Left cardiac atrium (tissue), 4 donors: ENCODE data around the gene THRAP3. TPM values are rescaled to one million over a fixed set of nuclear protein-coding genes. Genes with fewer than 3 reads are reported as not detected.
"Not testable (repeated sequence)": the region's sequence is repeated elsewhere in the genome, so short reads cannot be mapped to it uniquely, and the experiment has no call there.

Experiments used
- ATAC-seq, 2 donors: fragments of 200-7000 bp; cut with Tn5 transposase; one replicate each; pipeline ENCODE4 v1.9.1; 2020; ENCODE audit warnings: mild to moderate bottlenecking in 2 of 2, moderate library complexity in 2 of 2
- DNase-seq: peaks from one replicate; pipeline ENCODE4 v3.0.0-alpha.2; 2020
- intact Hi-C, 2 donors: fragments of 100-400 bp; cut with DNase I; formaldehyde crosslinking; loops; one replicate each; pipeline versions ENCODE4 v1.14.1 to v1.15.1; 2022 to 2023
- total RNA-seq, 2 donors: library from RNA; stranded (reverse); fragmentation: NEBNext Ultra II Directional; extraction: Animal tissue kit (Norgen Biotek cat#: 25700); gene quantifications; one replicate each; pipeline ENCODE4 v1.2.1, GENCODE V29; 2021
- donor health status: DM: no; HTN: yes; CAD: no.
- donor health status: DM: no; HTN: yes; CAD: no; lungs with severe emphysema.
- donor health status: DM: yes; HTN: yes; CAD: no.
- donor health status: Dilated cardiomyopathy.

The THRAP3 gene
- total RNA-seq, 2 donors from 2014 or later, result 55.9 to 77.0 TPM

DNA sequence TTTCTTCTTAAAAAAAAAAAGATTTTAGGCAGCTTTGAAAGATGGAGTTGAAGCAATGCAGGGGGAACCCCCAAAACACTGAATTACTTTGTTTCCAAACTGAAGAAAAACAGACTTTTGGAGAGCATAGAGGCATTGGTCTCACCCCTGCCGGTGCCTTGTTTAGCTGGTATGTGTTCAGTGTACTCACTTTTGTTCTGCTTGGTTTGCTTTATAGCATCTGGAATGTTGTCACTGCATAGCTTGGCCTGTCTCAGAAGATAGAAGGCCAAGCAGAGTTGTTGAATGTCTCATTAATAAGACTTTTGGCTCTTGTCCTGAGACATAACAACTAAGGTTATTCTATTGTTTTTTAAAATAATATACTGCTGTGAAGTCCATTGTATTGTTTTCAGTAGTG lies 6.9 kb downstream of the THRAP3 start:
- ATAC-seq, result no peak
- DNase-seq, result no peak
- intact Hi-C loops, result no loop called here

DNA sequence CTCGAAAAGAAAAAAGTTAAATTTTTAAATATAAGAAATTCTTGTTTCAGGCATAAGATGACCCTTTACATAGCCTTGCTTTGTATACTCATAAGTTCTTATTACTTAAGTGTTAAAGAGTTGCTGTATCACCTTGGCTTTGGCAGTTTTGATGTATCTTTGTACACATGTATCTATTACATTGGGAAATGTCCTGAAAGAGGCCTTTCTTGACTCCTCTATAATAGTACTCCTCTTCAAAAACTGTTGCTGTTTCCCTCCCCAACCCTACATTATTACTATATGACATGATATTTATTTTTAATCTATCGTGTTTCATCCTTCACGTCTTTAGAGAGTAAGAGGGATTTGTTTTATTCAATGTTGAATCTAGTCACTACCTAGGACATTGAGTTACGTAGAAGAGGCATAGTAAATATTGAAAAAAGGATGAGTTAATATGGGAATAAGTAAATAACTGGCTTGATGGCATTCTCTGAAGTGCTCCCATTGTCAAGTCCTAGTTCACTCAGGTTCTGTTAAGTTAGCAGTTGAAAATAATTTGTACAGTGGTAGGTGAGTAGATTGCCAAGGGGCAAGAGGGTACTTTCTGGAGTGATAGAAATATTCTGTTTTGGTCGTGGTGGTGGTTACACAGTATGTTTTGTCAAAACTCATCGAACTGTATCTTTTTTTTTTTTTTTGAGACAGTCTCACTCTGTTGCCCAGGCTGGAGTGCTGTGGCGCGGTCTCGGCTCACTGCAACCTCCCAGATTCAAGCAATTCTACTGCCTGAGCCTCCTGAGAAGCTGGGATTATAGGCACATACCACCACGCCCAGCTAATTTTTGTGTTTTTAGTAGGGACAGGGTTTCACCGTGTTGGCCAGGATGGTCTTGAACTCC lies 8.2 kb downstream of the THRAP3 start:
- intact Hi-C loops, result no loop called here
- no peak for DNase-seq
- no peak for ATAC-seq

DNA sequence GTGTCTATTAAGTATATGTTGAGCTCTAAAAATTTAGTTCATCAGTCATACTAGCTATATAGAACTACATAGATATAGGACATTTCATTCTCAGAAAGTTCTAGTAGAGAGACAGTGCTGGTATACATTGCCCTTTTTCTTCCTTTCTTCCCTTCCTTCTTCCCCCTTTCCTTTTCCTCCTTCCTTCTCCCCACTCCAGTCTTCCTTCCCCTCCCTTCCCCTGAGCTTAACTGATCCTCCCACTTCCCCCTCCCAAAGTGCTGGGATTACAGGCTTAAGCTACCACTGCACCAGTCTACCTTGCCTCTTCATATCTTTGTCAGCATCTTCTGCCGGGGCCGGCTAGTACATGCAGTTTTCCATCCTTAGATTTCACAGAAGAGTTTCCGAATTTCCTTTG lies 12.1 kb downstream of the THRAP3 start:
- ATAC-seq (no peak), DNase-seq (no peak)

DNA sequence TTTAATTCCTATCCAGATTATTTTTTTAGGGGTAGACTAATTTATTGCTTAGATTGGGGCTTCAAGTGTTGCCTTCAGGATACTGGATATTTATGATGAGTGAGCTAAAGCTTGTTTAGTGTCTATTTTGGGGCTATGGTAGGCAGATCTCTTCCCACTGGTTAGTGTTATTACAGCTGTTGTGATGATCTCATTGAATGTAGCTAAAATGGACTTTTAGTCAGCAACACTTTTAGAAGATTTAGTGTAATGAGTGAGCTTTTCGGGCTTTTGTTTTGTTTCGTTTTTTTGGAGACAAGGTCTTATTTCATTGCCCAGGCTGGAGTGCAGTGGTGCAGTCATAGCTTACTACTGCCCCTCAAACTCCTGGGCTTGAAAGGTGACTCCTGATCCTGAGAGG lies 14.2 kb downstream of the THRAP3 start:
- ATAC-seq (peak in 1 of 2 donors; percentile 27), DNase-seq (no peak)
- intact Hi-C loops, result no loop called here

More for the DNA sequence above, 12.1 kb downstream of the THRAP3 start:
- intact Hi-C loops, result no loop called here

DNA sequence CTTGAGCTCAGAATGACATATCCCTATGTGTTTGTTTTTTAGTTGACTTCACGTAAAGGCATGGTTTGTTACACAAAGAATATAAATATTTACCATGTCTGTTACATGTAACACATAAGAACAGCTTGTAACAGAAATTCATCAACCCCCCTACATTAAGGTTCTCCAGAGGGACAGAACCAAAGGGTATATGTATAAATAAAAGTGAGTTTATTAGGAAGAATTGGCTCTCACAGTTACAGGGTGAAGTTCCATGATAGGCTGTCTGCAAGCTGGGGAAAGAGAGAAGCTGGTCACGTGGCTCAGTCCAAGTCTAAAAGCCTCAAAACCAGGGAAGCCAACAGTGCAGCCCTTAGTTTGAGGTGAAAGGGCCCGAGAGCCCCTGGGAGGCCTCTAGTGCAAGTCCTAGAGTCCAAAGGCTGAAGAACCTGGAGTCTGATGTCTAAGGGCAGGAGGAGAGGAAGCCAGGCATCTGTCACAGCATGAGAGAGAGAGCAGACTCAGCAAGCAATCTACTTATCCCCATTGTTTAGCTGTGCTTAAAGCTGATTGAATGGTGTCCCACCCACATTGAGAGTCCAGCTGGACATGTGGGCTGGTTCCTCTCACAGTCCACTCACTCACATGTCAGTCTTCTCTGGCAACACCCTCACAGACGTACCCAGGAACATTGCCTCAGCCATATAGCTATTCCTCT lies 15.8 kb downstream of the THRAP3 start:
- intact Hi-C loops, result no loop called here
- ATAC-seq (peak; percentile 88 to 89), DNase-seq (no peak)

DNA sequence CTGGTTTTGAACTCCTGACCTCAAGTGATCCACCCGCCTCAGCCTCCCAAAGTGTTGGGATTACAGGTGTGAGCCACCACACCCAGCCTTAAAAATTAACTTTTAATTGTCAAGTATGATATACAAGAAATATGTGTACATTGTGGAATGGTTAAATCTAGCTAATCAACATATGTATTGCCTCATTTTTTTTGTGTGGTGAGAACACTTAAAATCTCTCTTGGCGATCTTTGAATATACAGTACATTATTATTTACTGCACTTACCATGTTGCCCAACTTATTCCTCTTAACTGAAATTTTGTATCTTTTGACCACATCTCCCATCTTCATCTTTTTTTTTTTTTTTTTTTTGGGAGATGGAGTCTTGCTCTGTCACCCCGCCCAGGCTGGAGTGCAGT lies 23.3 kb downstream of the THRAP3 start:
- ATAC-seq (no peak), DNase-seq (no peak)
- intact Hi-C loops, result no loop called here

DNA sequence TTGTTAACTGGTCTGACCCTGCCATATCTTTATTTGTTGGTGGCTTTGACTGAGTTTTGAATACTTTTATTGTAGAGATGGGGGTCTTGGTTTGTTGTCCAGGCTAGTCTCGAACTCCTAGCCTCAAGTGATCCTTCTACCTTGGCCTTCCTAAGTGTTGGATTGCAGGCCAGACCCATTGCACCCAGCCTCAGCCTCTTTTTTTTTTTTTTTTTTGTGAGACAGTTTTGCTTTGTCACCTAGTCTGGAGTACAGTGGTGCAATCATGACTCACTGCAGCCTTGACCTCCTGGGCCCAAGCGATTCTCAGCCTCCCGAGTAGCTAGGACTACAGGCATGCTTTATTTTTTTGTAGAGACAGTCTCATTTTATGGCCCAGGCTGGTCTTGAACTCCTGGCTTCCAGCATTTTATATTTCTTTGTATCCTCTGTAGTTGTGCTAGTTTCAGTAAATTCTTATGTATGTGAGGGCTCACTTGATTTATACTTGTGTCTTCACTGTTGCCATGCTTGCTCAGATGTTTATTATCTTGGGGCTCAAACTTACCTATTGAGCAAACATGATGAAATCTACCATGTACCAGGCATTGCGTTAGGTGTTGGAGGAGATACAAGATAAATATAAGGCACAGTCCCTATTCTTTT lies 24.1 kb downstream of the THRAP3 start:
- ATAC-seq (peak; percentile 66 to 92), DNase-seq (peak; percentile 58)
- intact Hi-C loops, result no loop called here

DNA sequence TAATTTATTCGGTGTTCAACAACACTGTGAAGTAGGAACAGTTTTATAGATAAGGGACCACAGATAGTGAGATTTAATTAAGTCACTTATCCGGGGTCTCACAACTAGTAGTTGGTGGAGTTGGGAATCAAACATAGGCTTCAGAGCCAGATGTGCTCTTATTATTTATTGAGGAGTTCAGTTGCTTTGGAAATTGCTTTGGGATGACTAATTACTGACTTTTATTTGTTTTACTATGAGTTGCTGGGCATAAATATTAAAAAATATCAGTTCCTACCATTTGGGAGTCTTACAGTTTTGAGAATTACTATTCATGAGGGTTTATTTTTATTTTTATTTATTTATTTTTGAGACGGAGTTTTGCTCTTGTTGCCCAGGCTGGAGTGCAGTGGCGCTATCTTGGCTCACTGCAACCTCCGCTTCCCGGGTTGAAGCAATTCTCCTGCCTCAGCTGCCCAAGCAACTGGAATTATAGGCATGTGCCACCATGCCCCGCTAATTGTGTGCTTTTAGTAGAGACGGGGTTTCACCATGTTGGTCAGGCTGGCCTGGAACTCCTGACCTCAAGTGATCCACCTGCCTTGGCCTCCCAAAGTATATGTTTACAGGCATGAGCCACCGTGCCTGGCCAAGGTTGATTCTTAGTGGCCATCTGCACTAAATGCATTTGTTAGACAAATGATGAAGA lies 27.7 kb downstream of the THRAP3 start:
- ATAC-seq (no peak), DNase-seq (no peak)
- intact Hi-C loops, result no loop called here

DNA sequence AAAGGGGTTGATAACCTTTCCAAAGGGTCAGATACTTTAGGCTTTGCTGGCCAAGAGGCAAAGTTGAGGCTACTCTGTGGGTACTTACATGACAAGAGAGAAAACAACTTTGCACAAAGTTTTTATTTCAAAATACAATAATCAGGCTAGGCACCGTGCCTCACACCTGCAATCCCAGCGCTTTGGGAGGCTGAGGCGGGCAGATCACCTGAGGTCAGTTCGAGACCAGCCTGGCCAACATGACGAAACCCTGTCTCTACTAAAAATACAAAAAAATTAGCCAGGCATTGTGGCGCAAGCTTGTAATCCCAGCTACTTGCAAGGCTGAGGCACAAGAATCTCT lies 28.2 kb downstream of the THRAP3 start:
- DNase-seq, intact Hi-C loops, ATAC-seq: not testable (repeated sequence)

DNA sequence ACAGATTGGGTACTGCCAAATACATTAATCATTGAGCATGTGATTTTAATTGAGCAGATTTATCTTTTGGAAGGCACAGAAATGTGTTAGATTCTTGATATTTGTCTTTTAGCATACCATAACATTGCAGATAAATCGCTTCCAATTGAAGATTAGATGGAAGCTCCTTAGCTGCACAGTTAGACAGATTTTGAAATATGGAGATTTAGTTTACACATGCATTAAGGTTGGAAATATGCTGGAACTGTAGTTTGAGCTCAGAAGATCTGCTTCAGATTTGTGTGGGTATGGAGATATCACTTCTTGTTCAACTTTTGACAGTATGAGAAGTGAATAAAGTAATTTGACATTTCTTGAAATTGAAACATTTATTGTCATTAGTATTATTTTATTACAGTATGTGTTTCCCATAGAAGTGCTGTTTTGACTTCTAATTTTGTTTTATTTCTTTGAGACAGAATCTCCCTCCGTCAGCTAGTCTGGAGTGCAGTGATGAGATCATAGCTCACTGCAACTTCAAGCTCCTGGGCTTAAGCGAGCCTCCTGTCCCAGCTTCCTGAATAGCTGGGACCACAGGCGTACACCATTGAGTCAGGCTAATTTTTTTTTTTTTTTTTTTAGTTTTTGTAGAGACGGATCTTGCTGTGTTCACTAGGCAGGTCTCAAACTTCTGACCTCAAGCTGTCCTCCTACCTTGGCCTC lies 29.1 kb downstream of the THRAP3 start:
- intact Hi-C loops, result no loop called here
- DNase-seq (no peak), ATAC-seq (peak in 1 of 2 donors; percentile 62)

DNA sequence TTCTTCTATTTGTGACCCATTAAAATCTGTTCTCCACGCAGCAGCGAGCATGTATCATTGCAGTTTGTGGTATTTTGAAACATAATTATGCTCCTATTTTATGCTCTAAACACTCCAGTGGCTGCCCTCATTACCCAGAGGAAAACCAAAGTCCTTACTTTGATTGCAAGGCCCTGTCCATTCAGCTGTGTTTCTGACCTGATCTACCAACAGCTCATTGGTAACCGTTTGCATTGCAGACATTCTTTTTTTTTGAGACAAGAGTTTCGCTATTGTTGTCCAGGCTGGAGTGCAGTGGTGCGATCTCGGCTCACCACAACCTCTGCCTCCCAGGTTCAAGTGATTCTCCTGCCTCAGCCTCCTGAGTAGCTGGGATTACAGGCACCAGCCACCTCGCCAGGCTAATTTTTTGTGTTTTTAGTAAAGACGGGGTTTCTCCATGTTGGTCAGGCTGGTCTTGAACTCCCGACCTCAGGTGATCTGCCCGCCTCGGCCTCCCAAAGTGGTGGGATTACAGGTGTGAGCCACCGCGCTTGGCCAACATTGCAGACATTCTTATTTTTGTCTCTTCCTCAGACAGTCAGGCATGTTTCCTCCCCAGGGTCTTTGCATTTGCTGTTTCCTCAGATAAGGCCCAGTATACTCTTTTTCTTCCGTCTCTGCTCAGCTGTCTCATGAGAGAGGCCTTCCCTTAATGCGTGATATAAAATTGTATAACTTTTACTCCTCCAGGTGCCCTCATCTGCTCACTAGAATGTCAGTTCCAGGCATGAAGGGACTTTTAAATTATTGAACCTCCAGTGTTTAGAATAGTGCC lies 32.5 kb downstream of the THRAP3 start:
- DNase-seq (no peak), ATAC-seq (no peak)
- intact Hi-C loops, result no loop called here

DNA sequence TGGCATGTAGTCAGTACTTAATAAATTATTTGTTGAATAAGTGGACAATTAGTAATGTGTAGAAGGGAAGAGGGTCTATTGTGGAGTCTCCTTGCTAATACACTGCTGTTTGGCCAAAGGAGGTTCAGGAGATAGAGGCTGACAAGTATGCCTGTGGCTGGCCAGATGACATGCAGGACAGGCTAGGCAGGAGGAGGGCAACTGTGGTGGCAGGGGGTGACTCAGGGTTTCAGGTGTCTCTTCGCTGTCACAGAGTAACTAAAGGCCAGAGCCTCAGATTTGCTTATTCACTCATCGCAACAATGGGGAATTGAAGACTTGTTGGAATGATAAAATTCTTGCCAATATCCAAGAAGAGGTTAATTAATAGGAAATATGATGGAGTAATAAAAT lies 33.1 kb downstream of the THRAP3 start:
- DNase-seq (no peak), ATAC-seq (peak in 1 of 2 donors; percentile 66)
- intact Hi-C loops, result no loop called here

DNA sequence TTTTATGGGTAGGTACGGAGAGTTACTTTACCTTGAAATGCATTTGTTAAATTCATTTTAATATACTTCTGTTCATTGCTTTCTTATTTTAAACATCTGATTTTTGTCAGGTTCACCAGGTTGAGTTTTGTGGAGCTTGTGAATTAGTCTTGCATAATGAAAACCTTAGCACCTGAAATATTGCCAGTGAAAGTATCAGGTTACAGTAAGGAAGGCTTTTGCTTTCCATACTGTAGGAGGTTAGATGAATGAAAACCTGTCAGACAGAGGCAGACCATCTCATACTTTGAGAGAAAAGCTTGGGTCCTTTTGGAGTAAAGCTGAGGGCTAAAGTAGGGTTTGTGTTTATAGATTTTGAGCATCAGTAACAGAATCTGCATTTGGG lies 34.7 kb downstream of the THRAP3 start:
- DNase-seq (no peak), ATAC-seq (no peak)
- intact Hi-C loops, result no loop called here

DNA sequence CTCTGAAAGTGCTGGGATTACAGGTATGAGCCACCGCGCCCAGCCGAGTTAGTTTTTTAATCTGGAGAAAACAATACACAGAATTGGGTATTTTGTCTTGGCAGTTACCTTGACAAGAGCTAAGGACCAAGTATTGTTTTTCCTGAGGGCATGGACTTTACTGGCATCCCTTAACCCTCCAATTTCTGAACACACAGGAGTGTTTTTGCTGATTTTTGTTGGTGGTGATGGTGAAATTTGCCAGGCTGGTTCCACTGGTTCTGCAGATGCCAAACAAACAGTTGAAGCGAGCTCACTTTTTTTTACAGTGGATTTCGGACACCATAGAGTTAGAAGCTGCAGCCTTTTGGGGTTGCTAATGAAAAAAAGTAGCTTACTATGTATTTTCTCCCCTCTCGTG lies 44.7 kb downstream of the THRAP3 start:
- ATAC-seq (no peak), DNase-seq (no peak)
- intact Hi-C loops, result no loop called here

DNA sequence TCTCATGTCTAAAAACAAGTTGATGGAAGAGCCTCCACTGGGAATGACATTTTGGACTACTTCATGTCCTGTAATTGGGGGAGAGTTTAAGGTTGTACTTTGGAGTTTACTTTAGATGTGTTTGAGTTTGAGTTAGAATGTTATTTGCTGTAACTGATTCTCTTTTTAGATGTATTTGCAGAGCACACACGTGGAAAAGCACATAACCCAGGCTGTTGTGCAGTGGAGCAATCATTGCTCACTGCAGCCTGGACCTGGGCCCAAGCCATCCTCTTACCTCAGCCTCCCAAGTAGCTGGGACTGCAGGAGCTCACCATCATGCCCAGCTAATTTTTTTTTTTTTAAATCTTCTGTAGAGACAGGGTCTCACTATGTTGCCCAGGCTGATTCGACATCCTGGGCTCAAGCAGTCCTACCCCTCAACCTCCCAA lies 45.2 kb downstream of the THRAP3 start:
- DNase-seq (no peak), ATAC-seq (no peak)
- intact Hi-C loops, result no loop called here

DNA sequence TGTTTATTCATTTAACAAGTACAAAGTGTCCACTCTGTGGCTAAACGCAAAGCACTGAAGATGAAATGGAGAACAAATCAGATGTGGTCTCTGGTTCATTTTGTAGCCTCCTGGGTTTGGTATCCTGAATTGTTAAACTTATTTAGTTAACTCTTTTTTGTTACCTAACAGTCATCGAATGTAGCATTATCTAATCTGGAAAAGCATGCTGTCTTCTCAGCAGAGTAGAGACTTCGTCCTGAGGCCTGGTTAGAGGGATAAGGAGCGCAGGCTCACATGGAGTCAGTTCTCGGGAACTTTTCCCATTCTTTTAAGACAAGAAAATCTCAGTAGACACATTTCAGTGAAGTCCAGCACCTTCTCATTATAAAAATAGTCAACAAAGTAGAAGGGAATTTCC lies 48.8 kb downstream of the THRAP3 start:
- ATAC-seq, result peak in 1 of 2 donors; percentile 20
- no peak for DNase-seq
- intact Hi-C loops, result no loop called here

DNA sequence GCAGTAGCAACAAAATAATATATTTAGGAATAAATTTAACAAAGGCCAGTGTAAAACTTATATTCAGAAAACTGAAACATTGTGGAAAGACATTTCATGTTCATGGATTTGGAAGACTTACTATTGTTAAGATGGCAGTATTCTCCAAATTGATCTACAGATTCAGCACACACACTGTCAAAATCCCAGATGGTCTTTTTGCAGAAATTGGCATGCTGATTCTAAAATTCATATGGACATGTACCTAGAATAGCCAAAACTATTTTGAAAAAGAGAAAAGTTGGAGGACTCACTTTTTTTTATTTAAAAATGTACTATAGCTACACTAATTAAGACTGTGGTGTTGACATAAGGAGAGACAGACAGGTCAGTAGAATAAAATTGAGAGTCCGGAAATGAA lies 50.0 kb downstream of the THRAP3 start:
- ATAC-seq (no peak), DNase-seq (no peak)
- intact Hi-C loops, result no loop called here

DNA sequence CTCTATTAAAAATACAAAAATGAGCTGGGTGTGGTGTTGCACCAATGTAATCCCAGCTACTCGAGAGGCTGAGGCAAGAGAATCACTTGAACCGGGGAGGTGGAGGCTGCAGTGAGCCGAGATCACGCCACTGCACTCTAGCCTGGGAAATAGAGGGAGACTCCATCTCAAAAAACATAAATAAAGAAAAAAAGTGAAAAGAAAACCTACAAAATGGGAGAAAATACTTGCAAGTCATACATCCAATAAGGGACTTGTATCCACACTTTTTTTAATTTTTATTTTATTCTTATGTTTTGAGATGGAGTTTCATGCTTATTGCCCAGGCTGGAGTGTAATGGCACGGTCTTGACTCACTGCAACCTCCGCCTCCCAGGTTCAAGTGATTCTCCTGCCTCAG lies 52.4 kb downstream of the THRAP3 start:
- intact Hi-C loops, result no loop called here
- no peak for DNase-seq
- ATAC-seq, result no peak
